IMR-90 (cell line): ENCODE results near the gene PCYT1A. TPM values are rescaled to one million over a fixed set of nuclear protein-coding genes. Genes with fewer than 3 reads are reported as not detected.

Experiments
- ATAC-seq: fragments of 200-7000 bp; cut with Tn5 transposase; 2 replicates; pipeline ENCODE4 v1.9.1; 2020; ENCODE audit warnings: low read depth, mild to moderate bottlenecking, moderate library complexity
- BruUV-seq: library from RNA; stranded (reverse); fragments of 400-500 nt; replicated peaks from 2 replicates; lab custom pipeline; 2021; lab: Mats Ljungman, UMichigan
- CTCF ChIA-PET: fragments of 300-600 bp; formaldehyde crosslinking; extraction: SDS; loops from one replicate; lab custom pipeline; 2021; ENCODE audit warnings: antibody characterized with exemption; lab: Yijun Ruan, JAX
- POLR2A ChIA-PET: fragments of 300-600 bp; sonication (Branson Sonifier 250); formaldehyde crosslinking; loops from one replicate; lab custom pipeline; 2022; ENCODE audit warnings: antibody characterized with exemption; ENCODE audit not compliant: unreplicated experiment; lab: Charles Lee
- DNase-seq: peaks from one replicate; pipeline ENCODE4 v3.0.0; 2013
- H2AFZ ChIP-seq: replicated peaks from 2 replicates; pipeline ENCODE3; 2013; ENCODE audit warnings: low read length, mild to moderate bottlenecking; ENCODE audit not compliant: poor library complexity
- H2AK5ac ChIP-seq: 2 replicates; pipeline ENCODE4 v1.6.1; 2013; ENCODE audit warnings: low read depth, low read length, inconsistent platforms
- H2AK9ac ChIP-seq: replicated peaks from 2 replicates; pipeline ENCODE3; 2013; ENCODE audit warnings: mild to moderate bottlenecking, low read depth, low read length, moderate library complexity; ENCODE audit not compliant: poor library complexity
- H2BK120ac ChIP-seq: 2 replicates; pipeline ENCODE4 v1.6.1; 2013; ENCODE audit warnings: low read depth, low read length, inconsistent platforms
- H2BK15ac ChIP-seq: 3 replicates; pipeline ENCODE4 v1.6.1; 2013; ENCODE audit warnings: low read depth, low read length, inconsistent platforms
- H2BK20ac ChIP-seq: 2 replicates; pipeline ENCODE4 v1.6.1; 2013; ENCODE audit warnings: low read depth, mild to moderate bottlenecking, inconsistent platforms, low read length, moderate library complexity
- H2BK5ac ChIP-seq: 2 replicates; pipeline ENCODE4 v1.6.1; 2013; ENCODE audit warnings: mild to moderate bottlenecking, low read depth, low read length, inconsistent platforms; ENCODE audit not compliant: poor library complexity, severe bottlenecking
- H3K14ac ChIP-seq: replicated peaks from 2 replicates; pipeline ENCODE4 v1.6.1; 2013; ENCODE audit warnings: low read depth, low read length, inconsistent platforms
- H3K18ac ChIP-seq: 2 replicates; pipeline ENCODE4 v1.6.1; 2013; ENCODE audit warnings: low read depth, low read length, control low read depth
- H3K23ac ChIP-seq: 2 replicates; pipeline ENCODE4 v1.6.1; 2013; ENCODE audit warnings: low read depth, low read length, inconsistent platforms
- H3K27ac ChIP-seq: 2 replicates; pipeline ENCODE4 v1.5.1; 2013; ENCODE audit warnings: mild to moderate bottlenecking, control low read depth, low read length; ENCODE audit not compliant: insufficient read depth
- H3K27me3 ChIP-seq: 2 replicates; pipeline ENCODE4 v1.6.1; 2013; ENCODE audit warnings: low read length; ENCODE audit not compliant: control insufficient read depth, insufficient read depth
- H3K36me3 ChIP-seq: 2 replicates; pipeline ENCODE4 v1.6.1; 2013; ENCODE audit warnings: low read length, mixed read lengths; ENCODE audit not compliant: control insufficient read depth, insufficient read depth
- H3K4ac ChIP-seq: 2 replicates; pipeline ENCODE4 v1.6.1; 2013; ENCODE audit warnings: low read depth, low read length, inconsistent platforms
- H3K4me1 ChIP-seq: 2 replicates; pipeline ENCODE4 v1.6.1; 2013; ENCODE audit warnings: low read length, mixed read lengths; ENCODE audit not compliant: control insufficient read depth, insufficient read depth
- H3K4me2 ChIP-seq: 2 replicates; pipeline ENCODE4 v1.6.1; 2013; ENCODE audit warnings: low read depth, mild to moderate bottlenecking, control low read depth, low read length, moderate library complexity
- H3K4me3 ChIP-seq: 2 replicates; pipeline ENCODE4 v1.5.1; 2013; ENCODE audit warnings: low read depth, mild to moderate bottlenecking, control low read depth, low read length, moderate library complexity; ENCODE audit not compliant: insufficient read depth
- H3K56ac ChIP-seq: 2 replicates; pipeline ENCODE4 v1.6.1; 2013; ENCODE audit warnings: low read length, inconsistent platforms; ENCODE audit not compliant: insufficient read depth; ENCODE audit errors: extremely low read depth
- H3K79me1 ChIP-seq, 2 experiments: 2 replicates each; pipeline ENCODE4 v1.6.1; 2013; ENCODE audit warnings: low read length in 2 of 2, inconsistent platforms in 1 of 2, low read depth in 1 of 2
- H3K9ac ChIP-seq: 2 replicates; pipeline ENCODE4 v1.6.1; 2013; ENCODE audit warnings: low read depth, low read length, control low read depth
- H3K9me1 ChIP-seq: 2 replicates; pipeline ENCODE4 v1.6.1; 2013; ENCODE audit warnings: low read length, inconsistent platforms; ENCODE audit not compliant: insufficient read depth
- H3K9me3 ChIP-seq: 2 replicates; pipeline ENCODE4 v1.6.1; 2013; ENCODE audit warnings: low read length; ENCODE audit not compliant: control insufficient read depth, insufficient read depth
- H4K20me1 ChIP-seq: 2 replicates; pipeline ENCODE4 v1.6.1; 2013; ENCODE audit warnings: low read length, inconsistent platforms; ENCODE audit not compliant: insufficient read depth
- H4K5ac ChIP-seq: 2 replicates; pipeline ENCODE4 v1.6.1; 2013; ENCODE audit warnings: mild to moderate bottlenecking, low read depth, low read length, control low read depth
- H4K8ac ChIP-seq, 2 experiments: 2 replicates each; pipeline ENCODE4 v1.6.1; 2013; ENCODE audit warnings: low read depth in 2 of 2, low read length in 2 of 2, control low read depth in 1 of 2, inconsistent platforms in 1 of 2
- H4K91ac ChIP-seq: 2 replicates; pipeline ENCODE4 v1.6.1; 2013; ENCODE audit warnings: low read depth, low read length, inconsistent platforms; ENCODE audit not compliant: insufficient read depth
- BHLHE40 ChIP-seq: fragments of 150-350 bp; IDR thresholded peaks from 2 replicates; pipeline ENCODE4 v1.6.1; 2016; ENCODE audit warnings: mild to moderate bottlenecking, low read depth, low read length
- CEBPB ChIP-seq: IDR thresholded peaks from 2 replicates; pipeline ENCODE4 v1.6.1; 2012; ENCODE audit warnings: low read depth, low read length, improper control_type of control experiment
- FOS ChIP-seq: fragments of 150-350 bp; IDR thresholded peaks from 2 replicates; pipeline ENCODE4 v1.6.1; 2016; ENCODE audit warnings: low read depth, low read length
- MAFK ChIP-seq: IDR thresholded peaks from 2 replicates; pipeline ENCODE4 v1.6.1; 2012; ENCODE audit warnings: low read depth, low read length, improper control_type of control experiment
- MAZ ChIP-seq: IDR thresholded peaks from 2 replicates; pipeline ENCODE4 v1.6.1; 2012; ENCODE audit warnings: low read depth, mild to moderate bottlenecking, low read length, improper control_type of control experiment, moderate library complexity, borderline replicate concordance
- NFE2L2 ChIP-seq: fragments of 150-350 bp; IDR thresholded peaks from 2 replicates; pipeline ENCODE4 v1.6.1; 2016; ENCODE audit warnings: low read depth, mild to moderate bottlenecking, low read length
- POLR2A ChIP-seq: IDR thresholded peaks from 2 replicates; pipeline ENCODE4 v1.6.1; 2012; ENCODE audit warnings: mild to moderate bottlenecking, low read depth, low read length
- RAD21 ChIP-seq: IDR thresholded peaks from 2 replicates; pipeline ENCODE4 v1.6.1; 2012; ENCODE audit warnings: low read length, improper control_type of control experiment
- RCOR1 ChIP-seq: IDR thresholded peaks from 2 replicates; pipeline ENCODE4 v1.6.1; 2012; ENCODE audit warnings: mild to moderate bottlenecking, low read length, improper control_type of control experiment; ENCODE audit not compliant: insufficient replicate concordance
- RFX5 ChIP-seq: IDR thresholded peaks from 2 replicates; pipeline ENCODE4 v1.8.0; 2012; ENCODE audit warnings: low read depth, mild to moderate bottlenecking, low read length, moderate library complexity
- WGBS, 2 experiments: methylation state at CpG; one replicate each; pipeline versions ENCODE4 v1.1.5 to v1.1.7; 2013; ENCODE audit warnings: missing lambda C conversion rate in 2 of 2; ENCODE audit not compliant: insufficient read length in 1 of 2; ENCODE audit errors: extremely low coverage in 2 of 2; 5-methylcytosine and 5-hydroxymethylcytosine counted together
- dilution Hi-C: fragments of 300-500 bp; cut with HindIII; formaldehyde crosslinking; loops from one replicate; pipeline ENCODE4 v1.14.3; 2018; ENCODE audit warnings: low sequenced_read_pairs; ENCODE audit not compliant: unreplicated experiment
- in situ Hi-C: fragments of 300-500 bp; cut with MboI; formaldehyde crosslinking; loops from 3 replicates; pipeline ENCODE4 v1.14.3; 2019; ENCODE audit warnings: low sequenced_read_pairs, inconsistent platforms, mixed read lengths
- intact Hi-C: fragments of 100-400 bp; cut with micrococcal nuclease; formaldehyde crosslinking; loops from 2 replicates; pipeline ENCODE4 v1.10.0; 2022
- polyA plus RNA-seq, 3 experiments: library from polyadenylated mRNA; depleted of rRNA; stranded (reverse); fragments of >200 nt; gene quantifications; 2 replicates each; pipeline ENCODE4 v1.2.3, GENCODE V29; 2012; ENCODE audit warnings: low replicate concordance in 1 of 3
- total RNA-seq: library from RNA; depleted of rRNA; stranded (reverse); fragments of >200 nt; gene quantifications from 2 replicates; pipeline ENCODE4 v1.2.3, GENCODE V29; 2012
- TF ChIP-seq, protein P1 (sequence below): fragments of 150-350 bp; IDR thresholded peaks from 2 replicates; pipeline ENCODE4 v1.6.1; 2016; ENCODE audit warnings: low read depth, mild to moderate bottlenecking, low read length, moderate library complexity, borderline replicate concordance
- TF ChIP-seq, protein P2 (sequence below): conservative IDR thresholded peaks from 2 replicates; pipeline ENCODE4 v1.5.1; 2012; ENCODE audit warnings: mild to moderate bottlenecking, low read depth, low read length, improper control_type of control experiment
- TF ChIP-seq, protein P3 (sequence below): fragments of 150-350 bp; IDR thresholded peaks from 2 replicates; pipeline ENCODE4 v1.6.1; 2017; ENCODE audit warnings: mild to moderate bottlenecking, antibody characterized with exemption, low read length, low read depth

Gene PCYT1A
- total and polyA plus RNA-seq, 2 of the 4 experiments (the other 2 are of a cell fraction): 62.8 to 127 TPM

DNA sequence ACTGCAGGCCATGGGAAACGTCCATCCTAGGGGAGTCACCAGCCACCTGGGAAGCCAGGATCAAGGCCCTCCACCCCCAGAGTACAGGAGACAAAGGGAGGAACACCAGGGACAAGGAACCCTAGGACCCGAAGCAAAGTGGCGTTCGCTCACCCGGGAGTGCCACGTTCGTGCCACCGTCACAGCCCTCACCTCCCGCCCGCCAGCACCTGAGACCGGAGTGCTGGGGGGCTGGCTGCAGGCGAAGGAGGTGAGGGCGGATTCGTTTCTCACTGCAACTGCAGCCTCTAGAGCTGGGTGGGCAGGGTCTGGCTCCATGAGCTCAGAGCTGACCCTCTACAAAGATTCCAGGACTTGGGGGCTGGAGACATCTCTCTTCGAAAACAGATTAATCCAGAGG lies 102.6 kb downstream of the PCYT1A start:
- intact Hi-C loops: no loop called here
- WGBS, 2 experiments: 98% methylated on average over 7 of the region's 15 CpGs; no CpG with 5 or more reads in 1 of the 2 experiments

More for the DNA sequence above, 102.6 kb downstream of the PCYT1A start:
- CTCF ChIA-PET: no interaction called here
- in situ Hi-C loops: no loop called here
- Histone ChIP-seq H3K9me1 (no peaks in the 10 kb centered on the region), H3K79me1 (no peaks in the 10 kb centered on the region), H2BK5ac (no peak overlapping the region), H3K14ac (no peak overlapping the region), H2AK9ac (no peak overlapping the region), H2AFZ (no peak overlapping the region), H2BK120ac (no peak overlapping the region), H3K4me1 (peaks cover 2% of the 10 kb centered on the region; the same call in 1 of the 2 replicates), H3K27me3 (0 out of 2 replicates have a peak, but pooled peaks cover 2% of the 10 kb centered on the region), H2BK20ac (no peak overlapping the region), H2BK15ac (no peak overlapping the region), H3K27ac (no peak overlapping the region), H3K23ac (no peak overlapping the region), H3K18ac (no peak overlapping the region), H2AK5ac (no peak overlapping the region), H3K4me3 (no peak overlapping the region), H3K9ac (no peak overlapping the region), H4K91ac (no peak overlapping the region), H3K9me3 (no peaks in the 10 kb centered on the region), H3K56ac (no peak overlapping the region), H4K20me1 (no peaks in the 10 kb centered on the region), H4K8ac (no peak overlapping the region), H3K4me2 (no peak overlapping the region), H3K4ac (no peak overlapping the region), H3K36me3 (no peaks in the 10 kb centered on the region), H4K5ac (no peak overlapping the region)
- TF ChIP-seq RFX5 (no peak), BHLHE40 (no peak), CEBPB (no peak), FOS (no peak), MAZ (no peak), RCOR1 (no peak), RAD21 (no peak), MAFK (no peak), POLR2A (no peak), NFE2L2 (no peak)
- TF ChIP-seq, protein P1, sequence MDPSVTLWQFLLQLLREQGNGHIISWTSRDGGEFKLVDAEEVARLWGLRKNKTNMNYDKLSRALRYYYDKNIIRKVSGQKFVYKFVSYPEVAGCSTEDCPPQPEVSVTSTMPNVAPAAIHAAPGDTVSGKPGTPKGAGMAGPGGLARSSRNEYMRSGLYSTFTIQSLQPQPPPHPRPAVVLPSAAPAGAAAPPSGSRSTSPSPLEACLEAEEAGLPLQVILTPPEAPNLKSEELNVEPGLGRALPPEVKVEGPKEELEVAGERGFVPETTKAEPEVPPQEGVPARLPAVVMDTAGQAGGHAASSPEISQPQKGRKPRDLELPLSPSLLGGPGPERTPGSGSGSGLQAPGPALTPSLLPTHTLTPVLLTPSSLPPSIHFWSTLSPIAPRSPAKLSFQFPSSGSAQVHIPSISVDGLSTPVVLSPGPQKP: no peak
- TF ChIP-seq, protein P2, sequence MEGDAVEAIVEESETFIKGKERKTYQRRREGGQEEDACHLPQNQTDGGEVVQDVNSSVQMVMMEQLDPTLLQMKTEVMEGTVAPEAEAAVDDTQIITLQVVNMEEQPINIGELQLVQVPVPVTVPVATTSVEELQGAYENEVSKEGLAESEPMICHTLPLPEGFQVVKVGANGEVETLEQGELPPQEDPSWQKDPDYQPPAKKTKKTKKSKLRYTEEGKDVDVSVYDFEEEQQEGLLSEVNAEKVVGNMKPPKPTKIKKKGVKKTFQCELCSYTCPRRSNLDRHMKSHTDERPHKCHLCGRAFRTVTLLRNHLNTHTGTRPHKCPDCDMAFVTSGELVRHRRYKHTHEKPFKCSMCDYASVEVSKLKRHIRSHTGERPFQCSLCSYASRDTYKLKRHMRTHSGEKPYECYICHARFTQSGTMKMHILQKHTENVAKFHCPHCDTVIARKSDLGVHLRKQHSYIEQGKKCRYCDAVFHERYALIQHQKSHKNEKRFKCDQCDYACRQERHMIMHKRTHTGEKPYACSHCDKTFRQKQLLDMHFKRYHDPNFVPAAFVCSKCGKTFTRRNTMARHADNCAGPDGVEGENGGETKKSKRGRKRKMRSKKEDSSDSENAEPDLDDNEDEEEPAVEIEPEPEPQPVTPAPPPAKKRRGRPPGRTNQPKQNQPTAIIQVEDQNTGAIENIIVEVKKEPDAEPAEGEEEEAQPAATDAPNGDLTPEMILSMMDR: no peak
- TF ChIP-seq, protein P3, sequence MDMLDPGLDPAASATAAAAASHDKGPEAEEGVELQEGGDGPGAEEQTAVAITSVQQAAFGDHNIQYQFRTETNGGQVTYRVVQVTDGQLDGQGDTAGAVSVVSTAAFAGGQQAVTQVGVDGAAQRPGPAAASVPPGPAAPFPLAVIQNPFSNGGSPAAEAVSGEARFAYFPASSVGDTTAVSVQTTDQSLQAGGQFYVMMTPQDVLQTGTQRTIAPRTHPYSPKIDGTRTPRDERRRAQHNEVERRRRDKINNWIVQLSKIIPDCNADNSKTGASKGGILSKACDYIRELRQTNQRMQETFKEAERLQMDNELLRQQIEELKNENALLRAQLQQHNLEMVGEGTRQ: no peak
- POLR2A ChIA-PET: no interaction called here
- no peak for DNase-seq
- dilution Hi-C loops: loop anchor here (25.0 kb wide), 1 partner anchor 123 kb away; no protein-coding TSS in a partner anchor
- no peak for ATAC-seq
- BruUV-seq: no TSS peak
